HG02970 (cell line): Measurements from ENCODE around the gene KRT76.

Source experiments
- ATAC-seq: cut with Tn5 transposase; IDR thresholded peaks from one replicate; pipeline ENCODE4 v1.9.1; 2021; ENCODE audit warnings: mild to moderate bottlenecking, moderate library complexity, moderate number of reproducible peaks; ENCODE audit not compliant: unreplicated experiment, low FRiP score

KRT76 gene

GRCh38 chr12:52813885-52814709 lies 37.0 kb upstream of the KRT76 start, which contains the start of gene KRT4:
KRT4 (minus strand) TSS chr12:52814116; CDS start chr12:52814058, 58 bp downstream.
- no peak for ATAC-seq

- ATAC-seq, result no peak
Measured at GRCh38 chr12:52813203-52813819, 36.2 kb upstream of the KRT76 start.

- ATAC-seq, result no peak
Measured at GRCh38 chr12:52812749-52813148, 35.6 kb upstream of the KRT76 start.

- ATAC-seq, result no peak
Measured at GRCh38 chr12:52812073-52812400, 34.9 kb upstream of the KRT76 start.

- no peak for ATAC-seq
Measured at GRCh38 chr12:52811191-52812072, 34.3 kb upstream of the KRT76 start.

- no peak for ATAC-seq
Measured at GRCh38 chr12:52810554-52810953, 33.4 kb upstream of the KRT76 start.

GRCh38 chr12:52809166-52809565 lies 32.0 kb upstream of the KRT76 start:
- ATAC-seq, result no peak

- ATAC-seq, result no peak
Measured at GRCh38 chr12:52808573-52809160, 31.5 kb upstream of the KRT76 start.

GRCh38 chr12:52807544-52808470 lies 30.7 kb upstream of the KRT76 start:
- ATAC-seq, result no peak

- no peak for ATAC-seq
Measured at GRCh38 chr12:52806821-52807543, 29.8 kb upstream of the KRT76 start.

- ATAC-seq, result no peak
Measured at GRCh38 chr12:52806169-52806811, 29.1 kb upstream of the KRT76 start.

- ATAC-seq, result no peak
Measured at GRCh38 chr12:52805739-52806138, 28.6 kb upstream of the KRT76 start.

GRCh38 chr12:52805000-52805399 lies 27.9 kb upstream of the KRT76 start:
- no peak for ATAC-seq

GRCh38 chr12:52802442-52802841 lies 25.3 kb upstream of the KRT76 start:
- ATAC-seq, result no peak

- no peak for ATAC-seq
Measured at GRCh38 chr12:52801773-52802172, 24.6 kb upstream of the KRT76 start.

- no peak for ATAC-seq
Measured at GRCh38 chr12:52800259-52800917, 23.2 kb upstream of the KRT76 start.

GRCh38 chr12:52799505-52800211 lies 22.5 kb upstream of the KRT76 start:
- ATAC-seq, result no peak
